ENCODE measurements around the gene NDOR1. TPM values are rescaled to one million over a fixed set of nuclear protein-coding genes. Genes with fewer than 3 reads are reported as not detected.

Gene NDOR1
- total RNA-seq, 1 donor from 2014 or later = 39.4 TPM

GRCh38 chr9:137159105-137160053 lies 46.1 kb upstream of the NDOR1 start:
- H3K27me3 Mint-ChIP-seq (ENCODE audit: low read depth) = peaks cover 82% of the 10 kb centered on the region
- no peak overlapping the region for H3K4me3 Mint-ChIP-seq
- no peak for DNase-seq (ENCODE audit: low read depth, low spot score)
- H3K9me3 Mint-ChIP-seq = no peaks in the 10 kb centered on the region
- no peak overlapping the region for H3K27ac Mint-ChIP-seq (ENCODE audit: unreplicated experiment)
- H3K36me3 Mint-ChIP-seq (ENCODE audit: low read depth) = no peaks in the 10 kb centered on the region
- H3K4me1 Mint-ChIP-seq = peaks cover 5% of the 10 kb centered on the region
- no peak for TF ChIP-seq CTCF (conservative IDR thresholded peaks at IDR 0.05)

GRCh38 chr9:137160054-137160425 lies 45.5 kb upstream of the NDOR1 start:
- H3K27ac Mint-ChIP-seq (ENCODE audit: unreplicated experiment) = no peak overlapping the region
- no peaks in the 10 kb centered on the region for H3K36me3 Mint-ChIP-seq (ENCODE audit: low read depth)
- H3K9me3 Mint-ChIP-seq = no peaks in the 10 kb centered on the region
- peaks cover 85% of the 10 kb centered on the region for H3K27me3 Mint-ChIP-seq (ENCODE audit: low read depth)
- TF ChIP-seq CTCF (conservative IDR thresholded peaks at IDR 0.05) = no peak
- H3K4me1 Mint-ChIP-seq = peaks cover 5% of the 10 kb centered on the region
- DNase-seq (ENCODE audit: low read depth, low spot score) = no peak
- H3K4me3 Mint-ChIP-seq = no peak overlapping the region

- Mint-ChIP-seq H3K36me3 (ENCODE audit: low read depth) (no peaks in the 10 kb centered on the region), H3K27me3 (ENCODE audit: low read depth) (peaks cover 88% of the 10 kb centered on the region), H3K4me1 (peaks cover 5% of the 10 kb centered on the region), H3K27ac (ENCODE audit: unreplicated experiment) (no peak overlapping the region), H3K9me3 (no peaks in the 10 kb centered on the region), H3K4me3 (no peak overlapping the region)
- DNase-seq (ENCODE audit: low read depth, low spot score) = no peak
- TF ChIP-seq CTCF (conservative IDR thresholded peaks at IDR 0.05) = no peak
These were observed 44.6 kb upstream of the NDOR1 start for GRCh38 chr9:137160716-137161557.

GRCh38 chr9:137161558-137162486 lies 43.7 kb upstream of the NDOR1 start:
- Mint-ChIP-seq H3K27ac (ENCODE audit: unreplicated experiment) (no peak overlapping the region), H3K4me3 (no peak overlapping the region), H3K9me3 (no peaks in the 10 kb centered on the region), H3K36me3 (ENCODE audit: low read depth) (no peaks in the 10 kb centered on the region), H3K4me1 (peaks cover 5% of the 10 kb centered on the region), H3K27me3 (ENCODE audit: low read depth) (peaks cover 94% of the 10 kb centered on the region)
- TF ChIP-seq CTCF (conservative IDR thresholded peaks at IDR 0.05) = no peak
- no peak for DNase-seq (ENCODE audit: low read depth, low spot score)
